ENCODE measurements around the gene TRIM65. TPM values are rescaled to one million over a fixed set of nuclear protein-coding genes. Genes with fewer than 3 reads are reported as not detected.

The TRIM65 gene
- total and polyA plus RNA-seq, 2 of the 4 experiments (the other 2 are of a cell fraction): 7.9 to 10.6 TPM

DNA sequence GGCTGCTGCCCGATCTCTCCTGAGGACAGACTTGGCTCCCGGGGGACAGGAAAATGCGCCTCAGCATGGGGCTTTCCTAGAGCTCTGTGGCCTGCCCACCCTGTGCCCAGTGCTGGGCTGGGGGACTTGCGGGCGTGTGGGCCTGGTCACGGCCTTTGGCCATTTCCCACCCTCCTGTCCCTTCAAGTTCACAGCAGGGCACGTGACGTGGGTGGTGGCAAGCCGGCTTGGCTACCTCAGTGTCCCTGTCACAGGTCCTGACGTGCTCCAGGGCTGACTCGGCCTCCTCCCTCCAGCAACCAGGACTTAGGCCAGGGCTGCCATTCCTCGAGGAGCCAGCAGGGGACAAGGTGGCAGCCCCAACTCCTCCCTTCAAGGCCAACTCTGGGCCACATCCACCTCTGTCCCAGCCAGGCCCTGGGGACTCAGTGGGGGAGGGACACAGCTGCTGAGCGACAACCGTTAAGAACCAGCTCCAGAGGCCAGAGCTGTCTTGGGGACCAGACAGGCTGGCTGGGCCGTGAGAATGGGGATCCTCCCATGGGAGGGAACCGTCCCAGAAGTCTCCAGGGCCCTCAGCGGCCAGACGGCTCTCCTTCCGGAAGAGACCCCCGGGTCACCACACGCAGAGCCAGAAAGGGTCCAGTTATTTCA lies 51.6 kb downstream of the TRIM65 start (continued):
- TF ChIP-seq, protein P1, sequence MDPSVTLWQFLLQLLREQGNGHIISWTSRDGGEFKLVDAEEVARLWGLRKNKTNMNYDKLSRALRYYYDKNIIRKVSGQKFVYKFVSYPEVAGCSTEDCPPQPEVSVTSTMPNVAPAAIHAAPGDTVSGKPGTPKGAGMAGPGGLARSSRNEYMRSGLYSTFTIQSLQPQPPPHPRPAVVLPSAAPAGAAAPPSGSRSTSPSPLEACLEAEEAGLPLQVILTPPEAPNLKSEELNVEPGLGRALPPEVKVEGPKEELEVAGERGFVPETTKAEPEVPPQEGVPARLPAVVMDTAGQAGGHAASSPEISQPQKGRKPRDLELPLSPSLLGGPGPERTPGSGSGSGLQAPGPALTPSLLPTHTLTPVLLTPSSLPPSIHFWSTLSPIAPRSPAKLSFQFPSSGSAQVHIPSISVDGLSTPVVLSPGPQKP (IDR thresholded peaks at IDR 0.05; ENCODE audit: borderline replicate concordance, low read depth, low read length): no peak
- TF ChIP-seq MAZ (IDR thresholded peaks at IDR 0.05; ENCODE audit: borderline replicate concordance, low read depth, low read length) (no peak), MXI1 (IDR thresholded peaks at IDR 0.05; ENCODE audit: borderline replicate concordance, low read depth, low read length) (no peak)

Measured in IMR-90 (cell line).